Thyroid gland (tissue), 4 donors: ENCODE results near the gene MMP24OS.

Source experiments
- CTCF ChIP-seq, 6 experiments: fragments of 200-600 bp in 3 of 6; fragments of 450-650 bp in 3 of 6; sonication (generic) in 3 of 6; IDR thresholded peaks; one replicate each; pipeline ENCODE4 v1.5.1; 2016 to 2019; ENCODE audit warnings: antibody characterized with exemption in 6 of 6, mild to moderate bottlenecking in 2 of 6, inconsistent platforms in 1 of 6, moderate library complexity in 1 of 6
- POLR2A ChIP-seq, 2 donors: fragments of 450-650 bp; IDR thresholded peaks; one replicate each; pipeline ENCODE4 v1.6.1; 2017; ENCODE audit warnings: antibody characterized with exemption in 2 of 2, mild to moderate bottlenecking in 2 of 2, moderate library complexity in 1 of 2

GRCh38 chr20:35248641-35249475 lies 29.1 kb downstream of the MMP24OS start:
- TF ChIP-seq CTCF (IDR thresholded peaks at IDR 0.05): no peak
- no peak for TF ChIP-seq POLR2A (IDR thresholded peaks at IDR 0.05)
